PC-3 (cell line): ENCODE data around the gene C1QL4.

Source experiments
- EZH2 ChIP-seq: fragments of 300-600 bp; sonication (generic); IDR thresholded peaks from one replicate; pipeline ENCODE4 v1.6.1; 2017; ENCODE audit warnings: antibody characterized with exemption, mild to moderate bottlenecking, low read length; ENCODE audit not compliant: unreplicated experiment
- TF ChIP-seq, protein P1 (sequence below): fragments of 300-600 bp; sonication (generic); conservative IDR thresholded peaks from 2 replicates; pipeline ENCODE4 v1.5.1; 2017; ENCODE audit warnings: antibody characterized with exemption, low read depth, mild to moderate bottlenecking, low read length

DNA sequence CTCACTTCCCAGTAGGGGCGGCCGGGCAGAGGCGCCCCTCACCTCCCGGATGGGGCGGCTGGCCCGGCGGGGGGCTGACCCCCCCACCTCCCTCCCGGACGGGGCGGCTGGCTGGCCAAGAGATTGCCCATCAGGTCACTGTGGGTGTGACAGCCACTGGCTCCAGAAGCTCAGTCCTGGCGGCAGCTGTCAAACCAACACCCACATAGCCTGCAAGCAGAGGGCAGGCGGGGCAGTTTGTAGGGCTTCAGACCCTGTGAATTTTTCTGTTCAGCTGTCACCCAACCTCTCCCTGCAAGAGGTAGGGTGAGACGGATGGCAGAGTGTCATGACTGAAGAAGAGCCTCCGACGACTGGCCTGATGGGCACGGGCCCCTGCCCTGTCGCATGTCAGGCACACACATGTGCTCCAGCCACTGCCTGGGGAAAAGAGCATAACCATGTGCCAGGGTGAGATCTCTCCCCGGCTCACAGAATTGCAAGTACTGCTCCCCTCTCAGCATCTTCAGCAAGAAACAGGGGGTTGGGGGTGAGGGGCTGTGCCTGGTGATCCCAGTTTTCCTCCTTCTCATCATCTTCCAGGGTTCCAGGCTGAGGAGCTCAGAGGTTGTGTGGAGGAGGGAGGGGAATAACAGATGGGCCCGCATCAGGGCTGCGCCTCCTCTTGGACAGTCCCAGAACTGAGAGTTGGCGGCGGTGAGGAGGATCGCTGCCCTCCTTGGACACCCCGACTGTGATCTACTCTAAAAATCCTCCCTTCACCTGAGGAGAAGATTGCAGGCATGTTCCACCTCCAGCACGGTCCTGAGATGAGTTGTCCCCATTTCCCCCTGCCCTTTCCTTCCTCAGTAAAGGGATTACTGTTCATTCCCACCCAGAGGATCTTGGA lies 53.2 kb downstream of the C1QL4 start:
- TF ChIP-seq, protein P1, sequence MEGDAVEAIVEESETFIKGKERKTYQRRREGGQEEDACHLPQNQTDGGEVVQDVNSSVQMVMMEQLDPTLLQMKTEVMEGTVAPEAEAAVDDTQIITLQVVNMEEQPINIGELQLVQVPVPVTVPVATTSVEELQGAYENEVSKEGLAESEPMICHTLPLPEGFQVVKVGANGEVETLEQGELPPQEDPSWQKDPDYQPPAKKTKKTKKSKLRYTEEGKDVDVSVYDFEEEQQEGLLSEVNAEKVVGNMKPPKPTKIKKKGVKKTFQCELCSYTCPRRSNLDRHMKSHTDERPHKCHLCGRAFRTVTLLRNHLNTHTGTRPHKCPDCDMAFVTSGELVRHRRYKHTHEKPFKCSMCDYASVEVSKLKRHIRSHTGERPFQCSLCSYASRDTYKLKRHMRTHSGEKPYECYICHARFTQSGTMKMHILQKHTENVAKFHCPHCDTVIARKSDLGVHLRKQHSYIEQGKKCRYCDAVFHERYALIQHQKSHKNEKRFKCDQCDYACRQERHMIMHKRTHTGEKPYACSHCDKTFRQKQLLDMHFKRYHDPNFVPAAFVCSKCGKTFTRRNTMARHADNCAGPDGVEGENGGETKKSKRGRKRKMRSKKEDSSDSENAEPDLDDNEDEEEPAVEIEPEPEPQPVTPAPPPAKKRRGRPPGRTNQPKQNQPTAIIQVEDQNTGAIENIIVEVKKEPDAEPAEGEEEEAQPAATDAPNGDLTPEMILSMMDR, result no peak; the same call in 1 of the 2 replicates
- TF ChIP-seq EZH2, result no peak
